Endothelial cell of umbilical vein (primary cell): ENCODE data around the gene TOB2. TPM values are rescaled to one million over a fixed set of nuclear protein-coding genes. Genes with fewer than 3 reads are reported as not detected.

ENCODE experiments used
- BruUV-seq: library from RNA; stranded (reverse); fragments of 400-500 nt; replicated peaks from 2 replicates; lab custom pipeline; 2021; lab: Mats Ljungman, UMichigan
- CTCF ChIA-PET: fragments of 300-600, 350-600 bp; sonication (Branson Sonifier 250); formaldehyde crosslinking; loops from one replicate; lab custom pipeline; 2021; ENCODE audit warnings: antibody characterized with exemption, inconsistent platforms; lab: Charles Lee
- POLR2A ChIA-PET: fragments of 300-600, 350-600 bp; sonication (Branson Sonifier 250); formaldehyde crosslinking; loops from one replicate; lab custom pipeline; 2021; ENCODE audit warnings: antibody characterized with exemption, inconsistent platforms; lab: Charles Lee
- DNase-seq: peaks from one replicate; pipeline ENCODE4 v3.0.0-alpha.2; 2011; ENCODE audit warnings: low read depth, low spot score
- FAIRE-seq: peaks from 2 replicates; lab custom pipeline; 2011; peaks lifted over from hg19 to GRCh38; lab: Jason Lieb, UNC
- H2AFZ ChIP-seq: 2 replicates; pipeline ENCODE4 v1.6.0; 2012; ENCODE audit warnings: low read depth, low read length, control low read depth, inconsistent platforms
- H3K27ac ChIP-seq: 2 replicates; pipeline ENCODE4 v1.5.1; 2011; ENCODE audit warnings: low read depth, mild to moderate bottlenecking, control low read depth, low read length, moderate library complexity; ENCODE audit not compliant: insufficient read depth
- H3K27me3 ChIP-seq, 2 experiments: 2 replicates each; pipeline versions ENCODE4 v1.6.0 to v1.6.1; 2011; ENCODE audit warnings: low read length in 2 of 2, mixed read lengths in 1 of 2; ENCODE audit not compliant: control insufficient read depth in 2 of 2, insufficient read depth in 2 of 2
- H3K36me3 ChIP-seq, 2 experiments: 2 replicates in 1 of 2; 3 replicates in 1 of 2; pipeline ENCODE4 v1.5.1; 2011; ENCODE audit warnings: low read length in 2 of 2, mild to moderate bottlenecking in 1 of 2, moderate library complexity in 1 of 2; ENCODE audit not compliant: control insufficient read depth in 2 of 2, insufficient read depth in 2 of 2; ENCODE audit errors: extremely low read depth in 1 of 2
- H3K4me1 ChIP-seq: 3 replicates; pipeline ENCODE4 v1.5.1; 2011; ENCODE audit warnings: mild to moderate bottlenecking, low read length; ENCODE audit not compliant: control insufficient read depth, insufficient read depth; ENCODE audit errors: extremely low read depth
- H3K4me2 ChIP-seq: 2 replicates; pipeline ENCODE4 v1.6.1; 2011; ENCODE audit warnings: low read length, control low read depth, mixed read lengths; ENCODE audit not compliant: insufficient read depth
- H3K4me3 ChIP-seq, 3 experiments: fragments of 200-600 bp in 1 of 3; sonication (generic), shearing (Covaris generic) in 1 of 3; replicated peaks in 1 of 3; 2 replicates each; pipeline ENCODE4 v1.5.1; 2011 to 2016; ENCODE audit warnings: control low read depth in 3 of 3, low read length in 3 of 3, mild to moderate bottlenecking in 2 of 3, inconsistent platforms in 1 of 3, low read depth in 1 of 3, moderate library complexity in 1 of 3; ENCODE audit not compliant: insufficient read depth in 1 of 3
- H3K79me2 ChIP-seq: 2 replicates; pipeline ENCODE4 v1.6.0; 2012; ENCODE audit warnings: low read length, inconsistent platforms; ENCODE audit not compliant: control insufficient read depth, insufficient read depth
- H3K9ac ChIP-seq: replicated peaks from 2 replicates; pipeline ENCODE3; 2011; ENCODE audit warnings: low read length, control low read depth; ENCODE audit not compliant: insufficient read depth; ENCODE audit errors: extremely low read depth
- H3K9me1 ChIP-seq: replicated peaks from 3 replicates; pipeline ENCODE4 v1.6.0; 2011; ENCODE audit warnings: mild to moderate bottlenecking, low read length; ENCODE audit not compliant: control insufficient read depth, insufficient read depth; ENCODE audit errors: extremely low read depth
- H3K9me3 ChIP-seq: replicated peaks from 2 replicates; pipeline ENCODE4 v1.5.1; 2012; ENCODE audit warnings: low read length, inconsistent platforms; ENCODE audit not compliant: control insufficient read depth, insufficient read depth
- H4K20me1 ChIP-seq: replicated peaks from 2 replicates; pipeline ENCODE3; 2011; ENCODE audit warnings: mild to moderate bottlenecking, low read length; ENCODE audit not compliant: control insufficient read depth, insufficient read depth; ENCODE audit errors: extremely low read depth
- EZH2 ChIP-seq: IDR thresholded peaks from 2 replicates; pipeline ENCODE4 v1.6.1; 2012; ENCODE audit warnings: borderline replicate concordance, low read depth, mild to moderate bottlenecking, moderate library complexity, low read length, inconsistent platforms; ENCODE audit not compliant: severe bottlenecking
- FOS ChIP-seq: IDR thresholded peaks from 2 replicates; pipeline ENCODE4 v1.6.1; 2011; ENCODE audit warnings: mild to moderate bottlenecking, low read length, moderate library complexity, borderline replicate concordance; ENCODE audit not compliant: insufficient read depth
- GATA2 ChIP-seq: IDR thresholded peaks from 2 replicates; pipeline ENCODE4 v1.7.0; 2011; ENCODE audit warnings: low read depth, mild to moderate bottlenecking, moderate library complexity, mixed read lengths, low read length; ENCODE audit not compliant: insufficient read length, insufficient read depth
- JUN ChIP-seq: IDR thresholded peaks from 2 replicates; pipeline ENCODE4 v1.6.1; 2011; ENCODE audit warnings: borderline replicate concordance, low read depth; ENCODE audit not compliant: insufficient read length, insufficient read depth
- MYC ChIP-seq: IDR thresholded peaks from one replicate; pipeline ENCODE4 v1.6.1; 2011; ENCODE audit warnings: mild to moderate bottlenecking, low read depth, low read length
- POLR2A ChIP-seq: IDR thresholded peaks from 2 replicates; pipeline ENCODE4 v1.6.1; 2012; ENCODE audit warnings: low read depth, mild to moderate bottlenecking, control low read depth, low read length
- POLR2AphosphoS5 ChIP-seq: IDR thresholded peaks from 2 replicates; pipeline ENCODE4 v1.6.1; 2012; ENCODE audit warnings: low read depth, mild to moderate bottlenecking, control low read depth, low read length, moderate library complexity; ENCODE audit not compliant: insufficient read depth
- dilution Hi-C: fragments of 300-500 bp; cut with MboI; formaldehyde crosslinking; loops from one replicate; pipeline ENCODE4 v1.15.0; 2019; ENCODE audit warnings: low sequenced_read_pairs; ENCODE audit not compliant: extremely low pct_ligation_motif_present
- intact Hi-C: fragments of 100-400 bp; cut with micrococcal nuclease; formaldehyde crosslinking; loops from one replicate; pipeline ENCODE4 v1.10.0; 2022
- polyA plus RNA-seq, 4 experiments: library from polyadenylated mRNA; depleted of rRNA in 3 of 4; stranded (reverse) in 3 of 4; unstranded in 1 of 4; fragments of >200 nt; gene quantifications; 2 replicates each; pipeline versions ENCODE4 v1.2.1 to v1.2.3, GENCODE V29; 2011 to 2012; ENCODE audit warnings: missing spikeins in 1 of 4
- total RNA-seq: library from RNA; stranded (reverse); gene quantifications from 2 replicates; pipeline ENCODE4 v1.2.3, GENCODE V29; 2021
- TF ChIP-seq, protein P1 (sequence below): IDR thresholded peaks from 2 replicates; pipeline ENCODE4 v1.6.1; 2011; ENCODE audit not compliant: insufficient read depth, insufficient read length
- TF ChIP-seq, protein P2 (sequence below), 2 donors: IDR thresholded peaks; 1 replicate in 1 of 2; 2 replicates in 1 of 2; pipeline ENCODE4 v1.5.1; 2011; ENCODE audit warnings: low read length in 2 of 2, mild to moderate bottlenecking in 2 of 2, moderate library complexity in 2 of 2, control low read depth in 1 of 2, inconsistent platforms in 1 of 2, low read depth in 1 of 2; ENCODE audit not compliant: insufficient read depth in 1 of 2; ENCODE audit errors: extremely low read depth in 1 of 2

TOB2 gene
- total and polyA plus RNA-seq, 2 donors (not counting 3 experiments of a cell fraction or from before 2014, with no cell fraction given): 21.7 to 44.7 TPM

DNA sequence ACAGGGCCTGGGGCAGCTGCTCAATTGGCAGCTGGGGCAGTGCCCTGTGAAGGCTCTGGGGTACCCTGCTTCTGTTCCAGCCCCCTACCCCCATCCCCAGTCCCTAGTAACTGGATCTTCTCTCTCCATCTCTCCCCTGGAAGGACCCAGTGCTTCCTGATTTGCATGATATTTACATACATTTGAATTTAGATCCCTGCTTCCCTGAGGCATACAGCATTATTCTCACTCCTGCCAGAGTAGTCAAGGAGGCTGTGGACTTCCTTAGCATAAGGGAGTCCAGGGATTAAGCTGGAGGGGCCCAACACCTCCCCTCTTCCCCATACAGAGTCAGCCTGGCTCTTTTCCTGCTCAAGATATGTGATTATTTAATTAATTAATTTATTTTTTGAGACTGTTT, 40.2 kb downstream of the TOB2 start:
- no peak overlapping the region for H2AFZ ChIP-seq
- H3K4me2 ChIP-seq: no peak overlapping the region
- no peaks in the 10 kb centered on the region for H4K20me1 ChIP-seq
- FAIRE-seq (no peak), DNase-seq (no peak)
- no peaks in the 10 kb centered on the region for H3K9me1 ChIP-seq
- H3K79me2 ChIP-seq: no peaks in the 10 kb centered on the region
- H3K36me3 ChIP-seq: no peaks in the 10 kb centered on the region
- intact Hi-C loops: no loop called here
- H3K9ac ChIP-seq: no peak overlapping the region
- H3K9me3 ChIP-seq: no peaks in the 10 kb centered on the region
- ChIA-PET CTCF (interaction anchor here (2.7 to 7.9 kb wide), 2 partner anchors 110 to 120 kb away, joined by 11 to 251 read pairs; no protein-coding TSS in a partner anchor), POLR2A (no interaction called here)
- no peaks in the 10 kb centered on the region for H3K4me1 ChIP-seq
- no peak overlapping the region for H3K4me3 ChIP-seq
- BruUV-seq: no TSS peak
- no peak overlapping the region for H3K27ac ChIP-seq
- dilution Hi-C loops: no loop called here
- no peak for TF ChIP-seq POLR2A
- TF ChIP-seq, protein P1, sequence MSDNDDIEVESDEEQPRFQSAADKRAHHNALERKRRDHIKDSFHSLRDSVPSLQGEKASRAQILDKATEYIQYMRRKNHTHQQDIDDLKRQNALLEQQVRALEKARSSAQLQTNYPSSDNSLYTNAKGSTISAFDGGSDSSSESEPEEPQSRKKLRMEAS: no peak
- no peak for TF ChIP-seq GATA2
- TF ChIP-seq EZH2: no peak
- no peak for TF ChIP-seq FOS
- TF ChIP-seq, protein P2, sequence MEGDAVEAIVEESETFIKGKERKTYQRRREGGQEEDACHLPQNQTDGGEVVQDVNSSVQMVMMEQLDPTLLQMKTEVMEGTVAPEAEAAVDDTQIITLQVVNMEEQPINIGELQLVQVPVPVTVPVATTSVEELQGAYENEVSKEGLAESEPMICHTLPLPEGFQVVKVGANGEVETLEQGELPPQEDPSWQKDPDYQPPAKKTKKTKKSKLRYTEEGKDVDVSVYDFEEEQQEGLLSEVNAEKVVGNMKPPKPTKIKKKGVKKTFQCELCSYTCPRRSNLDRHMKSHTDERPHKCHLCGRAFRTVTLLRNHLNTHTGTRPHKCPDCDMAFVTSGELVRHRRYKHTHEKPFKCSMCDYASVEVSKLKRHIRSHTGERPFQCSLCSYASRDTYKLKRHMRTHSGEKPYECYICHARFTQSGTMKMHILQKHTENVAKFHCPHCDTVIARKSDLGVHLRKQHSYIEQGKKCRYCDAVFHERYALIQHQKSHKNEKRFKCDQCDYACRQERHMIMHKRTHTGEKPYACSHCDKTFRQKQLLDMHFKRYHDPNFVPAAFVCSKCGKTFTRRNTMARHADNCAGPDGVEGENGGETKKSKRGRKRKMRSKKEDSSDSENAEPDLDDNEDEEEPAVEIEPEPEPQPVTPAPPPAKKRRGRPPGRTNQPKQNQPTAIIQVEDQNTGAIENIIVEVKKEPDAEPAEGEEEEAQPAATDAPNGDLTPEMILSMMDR (IDR thresholded peaks at IDR 0.05; ENCODE audit: extremely low read depth in 1 of 2, insufficient read depth in 1 of 2, low read depth in 1 of 2, low read length in 2 of 2): no peak
- no peak for TF ChIP-seq POLR2AphosphoS5
- TF ChIP-seq JUN: no peak
- no peak for TF ChIP-seq MYC
- H3K27me3 ChIP-seq: no peaks in the 10 kb centered on the region
